ENCODE results near the gene IQSEC1. TPM values are rescaled to one million over a fixed set of nuclear protein-coding genes. Genes with fewer than 3 reads are reported as not detected.

The IQSEC1 gene
- total RNA-seq, 4 donors from 2014 or later = 56.1 to 99.5 (median 78.2) TPM

DNA sequence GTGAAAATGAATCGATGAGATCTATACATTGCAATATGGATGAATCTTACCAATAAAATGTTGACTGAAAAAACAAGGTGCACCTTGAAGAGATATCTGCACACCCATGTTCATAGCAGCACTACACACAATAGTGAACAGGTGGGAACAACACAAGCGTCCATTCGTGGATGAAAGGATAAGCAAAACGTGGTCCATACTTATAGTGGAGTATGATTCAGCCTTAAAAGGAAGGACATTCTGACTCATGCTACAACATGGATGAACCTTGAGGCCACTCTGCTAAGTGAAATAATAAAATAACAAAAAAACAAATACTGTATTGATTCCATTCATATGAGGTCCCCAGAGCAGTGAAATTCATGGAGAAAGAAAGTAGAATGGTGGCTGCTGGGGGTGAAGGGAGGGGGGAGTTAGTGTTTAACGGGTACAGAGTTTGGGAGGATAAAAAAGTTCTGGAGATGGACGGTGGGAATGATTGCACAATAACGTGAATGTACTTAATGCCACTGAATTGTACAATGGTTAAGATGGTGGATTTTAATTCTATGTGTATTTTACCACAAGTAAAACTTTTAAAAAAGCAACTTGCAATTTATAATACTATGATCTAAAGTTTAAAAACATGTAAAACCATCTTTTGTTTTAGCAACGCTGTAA is 35.6 kb downstream of the IQSEC1 start:
- no peaks in the 10 kb centered on the region for H3K36me3 ChIP-seq
- no peak overlapping the region for H3K4me3 ChIP-seq
- no peak for TF ChIP-seq EP300 (IDR thresholded peaks at IDR 0.05)
- TF ChIP-seq, protein P1, sequence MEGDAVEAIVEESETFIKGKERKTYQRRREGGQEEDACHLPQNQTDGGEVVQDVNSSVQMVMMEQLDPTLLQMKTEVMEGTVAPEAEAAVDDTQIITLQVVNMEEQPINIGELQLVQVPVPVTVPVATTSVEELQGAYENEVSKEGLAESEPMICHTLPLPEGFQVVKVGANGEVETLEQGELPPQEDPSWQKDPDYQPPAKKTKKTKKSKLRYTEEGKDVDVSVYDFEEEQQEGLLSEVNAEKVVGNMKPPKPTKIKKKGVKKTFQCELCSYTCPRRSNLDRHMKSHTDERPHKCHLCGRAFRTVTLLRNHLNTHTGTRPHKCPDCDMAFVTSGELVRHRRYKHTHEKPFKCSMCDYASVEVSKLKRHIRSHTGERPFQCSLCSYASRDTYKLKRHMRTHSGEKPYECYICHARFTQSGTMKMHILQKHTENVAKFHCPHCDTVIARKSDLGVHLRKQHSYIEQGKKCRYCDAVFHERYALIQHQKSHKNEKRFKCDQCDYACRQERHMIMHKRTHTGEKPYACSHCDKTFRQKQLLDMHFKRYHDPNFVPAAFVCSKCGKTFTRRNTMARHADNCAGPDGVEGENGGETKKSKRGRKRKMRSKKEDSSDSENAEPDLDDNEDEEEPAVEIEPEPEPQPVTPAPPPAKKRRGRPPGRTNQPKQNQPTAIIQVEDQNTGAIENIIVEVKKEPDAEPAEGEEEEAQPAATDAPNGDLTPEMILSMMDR (IDR thresholded peaks at IDR 0.05) = no peak
- TF ChIP-seq POLR2AphosphoS5 (IDR thresholded peaks at IDR 0.05) = no peak
- TF ChIP-seq POLR2A (IDR thresholded peaks at IDR 0.05; ENCODE audit: low read depth) = no peak
- no peaks in the 10 kb centered on the region for H3K27me3 ChIP-seq
- H3K4me1 ChIP-seq = peaks cover 0 to 10% (median 4%) of the 10 kb centered on the region in 4 donors
- no peak for DNase-seq (ENCODE audit: extremely low spot score)
- no peaks in the 10 kb centered on the region for H3K9me3 ChIP-seq
- no peak overlapping the region for H3K27ac ChIP-seq (replicated peaks in 1 of 4)
- intact Hi-C loops (cut with DNase I) = no loop called here
- 87% methylated on average over 7 of the region's 8 CpGs for WGBS

DNA sequence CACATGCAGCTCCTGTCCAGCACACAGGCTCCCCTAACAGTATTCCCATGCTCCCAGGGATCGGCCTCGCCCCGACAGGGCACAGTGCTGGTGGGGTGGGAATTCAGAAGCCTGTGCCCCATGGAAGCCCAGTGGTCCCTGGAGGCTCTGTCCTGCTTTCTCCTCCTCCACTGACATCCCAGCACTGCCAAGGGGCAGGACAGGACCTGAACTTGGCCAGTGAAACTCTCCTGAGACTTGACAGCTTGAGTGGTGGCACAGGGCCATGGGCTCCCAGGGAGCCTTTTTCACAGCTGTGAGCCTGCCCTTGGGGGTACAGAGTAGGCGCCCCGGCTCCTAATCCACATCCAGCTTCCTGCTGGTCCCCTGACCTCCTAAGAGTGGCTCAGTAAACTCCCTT is 38.4 kb downstream of the IQSEC1 start:
- H3K4me1 ChIP-seq = peaks cover 0 to 10% (median 4%) of the 10 kb centered on the region in 4 donors
- H3K27me3 ChIP-seq = no peaks in the 10 kb centered on the region
- TF ChIP-seq, protein P1 (IDR thresholded peaks at IDR 0.05) = no peak
- TF ChIP-seq EP300 (IDR thresholded peaks at IDR 0.05) (no peak), POLR2AphosphoS5 (IDR thresholded peaks at IDR 0.05) (no peak), POLR2A (IDR thresholded peaks at IDR 0.05; ENCODE audit: low read depth) (no peak)
- 88% methylated on average over 2 of the region's 5 CpGs for WGBS
- H3K4me3 ChIP-seq = no peak overlapping the region
- no peaks in the 10 kb centered on the region for H3K36me3 ChIP-seq
- no peak for DNase-seq (ENCODE audit: extremely low spot score)
- intact Hi-C loops (cut with DNase I) = no loop called here
- no peaks in the 10 kb centered on the region for H3K9me3 ChIP-seq
- no peak overlapping the region for H3K27ac ChIP-seq (replicated peaks in 1 of 4)

DNA sequence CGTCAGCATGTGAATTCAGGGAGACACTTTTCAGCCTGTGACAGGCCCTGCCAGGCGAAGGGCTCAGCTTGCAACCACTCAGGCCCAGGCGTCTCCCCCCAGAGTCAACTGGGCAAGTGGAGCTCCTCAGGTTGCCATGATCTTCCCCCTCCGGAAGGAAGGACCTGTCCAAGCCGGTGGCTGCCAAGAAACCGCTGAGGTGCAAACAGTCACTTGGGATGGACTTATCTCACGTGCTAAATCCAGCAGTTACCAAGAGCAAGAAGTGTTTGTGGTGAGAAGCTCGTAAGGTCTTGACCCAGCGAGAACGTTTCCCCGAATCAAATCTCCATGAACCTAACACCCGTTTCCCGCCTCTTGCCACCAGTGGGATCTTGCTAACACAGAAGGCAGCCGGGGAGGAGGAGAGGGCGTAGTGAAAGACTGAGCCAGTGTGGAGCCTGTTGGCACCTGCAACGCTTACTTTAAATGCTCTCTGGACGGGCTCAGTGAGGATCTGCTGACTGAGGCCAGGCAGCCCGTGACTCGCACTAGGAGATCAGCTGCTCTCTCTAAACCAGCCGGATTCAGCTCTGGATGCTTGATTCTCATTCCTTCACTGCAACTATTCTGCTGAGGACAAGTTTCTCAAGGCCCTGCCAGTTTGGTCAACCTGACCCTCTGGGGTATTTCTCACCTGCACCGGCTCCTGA is 39.0 kb downstream of the IQSEC1 start:
- H3K27ac ChIP-seq (replicated peaks in 1 of 4) = no peak overlapping the region
- no peak overlapping the region for H3K4me3 ChIP-seq
- no peak for TF ChIP-seq POLR2AphosphoS5 (IDR thresholded peaks at IDR 0.05)
- TF ChIP-seq EP300 (IDR thresholded peaks at IDR 0.05) = no peak
- peaks cover 0 to 6% (median 2%) of the 10 kb centered on the region in 4 donors for H3K4me1 ChIP-seq
- no peaks in the 10 kb centered on the region for H3K9me3 ChIP-seq
- no peak for DNase-seq (ENCODE audit: extremely low spot score)
- H3K27me3 ChIP-seq = no peaks in the 10 kb centered on the region
- H3K36me3 ChIP-seq = no peaks in the 10 kb centered on the region
- WGBS = 89% methylated on average over 20 of the region's 21 CpGs
- intact Hi-C loops (cut with DNase I) = no loop called here

DNA sequence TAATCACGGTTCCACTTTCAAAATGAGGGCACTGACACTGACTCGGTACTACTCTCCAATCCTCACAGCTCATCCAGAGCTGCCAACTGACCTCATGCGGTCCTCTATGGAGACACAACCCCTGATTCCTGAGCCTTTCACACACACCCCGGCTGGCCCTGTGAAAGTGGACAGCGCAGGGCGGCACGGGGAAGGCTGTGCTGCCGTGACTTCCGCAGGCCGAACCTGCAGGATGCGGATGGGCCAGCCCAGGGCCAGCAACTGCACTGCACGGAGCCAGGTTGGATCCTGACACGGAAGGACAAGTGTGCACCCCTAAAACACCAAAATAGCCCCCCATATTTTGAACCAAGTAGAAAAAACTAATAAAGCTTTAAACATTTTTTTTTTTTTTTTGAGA is 41.0 kb downstream of the IQSEC1 start:
- no peaks in the 10 kb centered on the region for H3K9me3 ChIP-seq
- intact Hi-C loops (cut with DNase I) = no loop called here
- WGBS = 96% methylated on average over 13 of the region's 13 CpGs

DNA sequence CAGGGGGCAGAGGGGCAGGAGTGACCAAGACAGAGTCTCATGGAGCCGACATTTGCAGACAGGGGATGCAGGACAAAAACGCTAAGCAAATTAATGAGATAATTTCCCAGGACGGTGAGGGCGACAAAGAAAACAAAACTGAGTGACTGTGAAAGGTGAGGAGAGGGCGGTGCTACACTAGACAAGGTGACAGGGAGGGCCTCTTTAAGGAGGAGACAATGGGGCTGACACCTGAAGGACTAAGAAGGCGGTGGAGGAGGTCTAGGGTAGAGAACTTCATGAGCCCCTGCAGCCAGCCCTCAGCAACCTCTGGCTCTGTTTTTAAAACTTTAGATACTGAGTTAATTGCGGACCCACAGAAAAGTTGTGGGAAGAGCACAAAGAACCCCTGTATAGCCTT is 41.6 kb downstream of the IQSEC1 start:
- H3K4me1 ChIP-seq = no peaks in the 10 kb centered on the region
- H3K27me3 ChIP-seq = no peaks in the 10 kb centered on the region
- WGBS = 86% methylated on average over 7 of the region's 7 CpGs
- intact Hi-C loops (cut with DNase I) = no loop called here
- no peaks in the 10 kb centered on the region for H3K36me3 ChIP-seq
- no peak for DNase-seq (ENCODE audit: extremely low spot score)
- no peak overlapping the region for H3K27ac ChIP-seq (replicated peaks in 1 of 4)
- no peak for TF ChIP-seq EP300 (IDR thresholded peaks at IDR 0.05)
- TF ChIP-seq, protein P1 (IDR thresholded peaks at IDR 0.05) = no peak
- TF ChIP-seq POLR2AphosphoS5 (IDR thresholded peaks at IDR 0.05) = no peak
- no peak for TF ChIP-seq POLR2A (IDR thresholded peaks at IDR 0.05; ENCODE audit: low read depth)
- H3K4me3 ChIP-seq = no peak overlapping the region
- H3K9me3 ChIP-seq = no peaks in the 10 kb centered on the region

More for the DNA sequence above, 41.0 kb downstream of the IQSEC1 start:
- no peak for TF ChIP-seq EP300 (IDR thresholded peaks at IDR 0.05)
- TF ChIP-seq, protein P1 (IDR thresholded peaks at IDR 0.05) = no peak
- TF ChIP-seq POLR2A (IDR thresholded peaks at IDR 0.05; ENCODE audit: low read depth) = no peak
- no peak for TF ChIP-seq POLR2AphosphoS5 (IDR thresholded peaks at IDR 0.05)
- H3K36me3 ChIP-seq = no peaks in the 10 kb centered on the region
- H3K27ac ChIP-seq (replicated peaks in 1 of 4) = no peak overlapping the region
- no peaks in the 10 kb centered on the region for H3K4me1 ChIP-seq
- no peak for DNase-seq (ENCODE audit: extremely low spot score)
- no peaks in the 10 kb centered on the region for H3K27me3 ChIP-seq
- no peak overlapping the region for H3K4me3 ChIP-seq
